Right lung (tissue), 5 donors: ENCODE data around the gene PAFAH1B2. TPM values are rescaled to one million over a fixed set of nuclear protein-coding genes. Genes with fewer than 3 reads are reported as not detected.

Source experiments
- DNase-seq, 2 donors: peaks; one replicate each; pipeline ENCODE4 v3.0.0-alpha.2; 2013
- polyA plus RNA-seq, 5 donors: library from polyadenylated mRNA; unstranded; fragments of 120-200 nt; gene quantifications; one replicate each; pipeline versions ENCODE4 v1.2.1 to v1.2.3, GENCODE V29; 2013; ENCODE audit warnings: inconsistent platforms in 1 of 5, low replicate concordance in 1 of 5; ENCODE audit not compliant: insufficient read length in 5 of 5, insufficient read depth in 1 of 5

Gene PAFAH1B2
- polyA plus RNA-seq, 5 donors, result 48.3 to 70.6 (median 65.0) TPM

- no peak for DNase-seq
These were observed 75.4 kb downstream of the PAFAH1B2 start for GRCh38 chr11:117219455-117219854.

- DNase-seq, result no peak
These were observed 75.9 kb downstream of the PAFAH1B2 start for GRCh38 chr11:117219995-117220394.

- no peak for DNase-seq
These were observed 76.5 kb downstream of the PAFAH1B2 start for GRCh38 chr11:117220568-117220967.

- no peak for DNase-seq
These were observed 77.1 kb downstream of the PAFAH1B2 start for GRCh38 chr11:117220999-117221774.

- no peak for DNase-seq
These were observed 77.9 kb downstream of the PAFAH1B2 start for GRCh38 chr11:117221775-117222517.

- no peak for DNase-seq
These were observed 79.1 kb downstream of the PAFAH1B2 start for GRCh38 chr11:117222991-117223740.

- no peak for DNase-seq
These were observed 79.9 kb downstream of the PAFAH1B2 start for GRCh38 chr11:117223741-117224689.

- no peak for DNase-seq
These were observed 81.6 kb downstream of the PAFAH1B2 start for GRCh38 chr11:117225553-117226170.

Other genes starting within 250 kb of the PAFAH1B2 start
- gene SIK3, start 45.9 kb upstream of the PAFAH1B2 start, polyA plus RNA-seq, result 10 to 100 TPM; 25.9 to 41.9 (median 29.5) TPM
- gene SIDT2, start 34.5 kb downstream of the PAFAH1B2 start, polyA plus RNA-seq, result 10 to 100 TPM; 22.5 to 36.4 (median 29.8) TPM
- 100 to 1,000 TPM in 4 of 5 donors, 10 to 100 TPM in 1; 82.1 to 304 (median 177) TPM for gene TAGLN, start 55.1 kb downstream of the PAFAH1B2 start, polyA plus RNA-seq
- 10 to 100 TPM; 19.5 to 29.0 (median 25.7) TPM for gene PCSK7, start 87.8 kb downstream of the PAFAH1B2 start, polyA plus RNA-seq
- 10 to 100 TPM; 24.7 to 33.7 (median 31.1) TPM for gene RNF214, start 88.4 kb downstream of the PAFAH1B2 start, polyA plus RNA-seq
- 10 to 100 TPM; 18.9 to 23.1 (median 21.6) TPM for gene BACE1-AS, start 147.1 kb downstream of the PAFAH1B2 start, polyA plus RNA-seq
- gene BACE1, start 172.0 kb downstream of the PAFAH1B2 start, polyA plus RNA-seq, result 10 to 100 TPM; 41.7 to 52.5 (median 45.9) TPM
- gene CEP164, start 183.6 kb downstream of the PAFAH1B2 start, polyA plus RNA-seq, result 10 to 100 TPM; 30.9 to 37.3 (median 32.9) TPM